Thyroid gland (tissue), 4 donors: ENCODE measurements around the gene BEAN1.

ENCODE experiments used
- POLR2A ChIP-seq, 2 donors: fragments of 450-650 bp; IDR thresholded peaks; one replicate each; pipeline ENCODE4 v1.6.1; 2017; ENCODE audit warnings: antibody characterized with exemption in 2 of 2, mild to moderate bottlenecking in 2 of 2, moderate library complexity in 1 of 2
- TF ChIP-seq, protein P1 (sequence below), 6 experiments: fragments of 200-600 bp in 3 of 6; fragments of 450-650 bp in 3 of 6; sonication (generic) in 3 of 6; IDR thresholded peaks; one replicate each; pipeline ENCODE4 v1.5.1; 2016 to 2019; ENCODE audit warnings: antibody characterized with exemption in 6 of 6, mild to moderate bottlenecking in 2 of 6, inconsistent platforms in 1 of 6, moderate library complexity in 1 of 6

DNA sequence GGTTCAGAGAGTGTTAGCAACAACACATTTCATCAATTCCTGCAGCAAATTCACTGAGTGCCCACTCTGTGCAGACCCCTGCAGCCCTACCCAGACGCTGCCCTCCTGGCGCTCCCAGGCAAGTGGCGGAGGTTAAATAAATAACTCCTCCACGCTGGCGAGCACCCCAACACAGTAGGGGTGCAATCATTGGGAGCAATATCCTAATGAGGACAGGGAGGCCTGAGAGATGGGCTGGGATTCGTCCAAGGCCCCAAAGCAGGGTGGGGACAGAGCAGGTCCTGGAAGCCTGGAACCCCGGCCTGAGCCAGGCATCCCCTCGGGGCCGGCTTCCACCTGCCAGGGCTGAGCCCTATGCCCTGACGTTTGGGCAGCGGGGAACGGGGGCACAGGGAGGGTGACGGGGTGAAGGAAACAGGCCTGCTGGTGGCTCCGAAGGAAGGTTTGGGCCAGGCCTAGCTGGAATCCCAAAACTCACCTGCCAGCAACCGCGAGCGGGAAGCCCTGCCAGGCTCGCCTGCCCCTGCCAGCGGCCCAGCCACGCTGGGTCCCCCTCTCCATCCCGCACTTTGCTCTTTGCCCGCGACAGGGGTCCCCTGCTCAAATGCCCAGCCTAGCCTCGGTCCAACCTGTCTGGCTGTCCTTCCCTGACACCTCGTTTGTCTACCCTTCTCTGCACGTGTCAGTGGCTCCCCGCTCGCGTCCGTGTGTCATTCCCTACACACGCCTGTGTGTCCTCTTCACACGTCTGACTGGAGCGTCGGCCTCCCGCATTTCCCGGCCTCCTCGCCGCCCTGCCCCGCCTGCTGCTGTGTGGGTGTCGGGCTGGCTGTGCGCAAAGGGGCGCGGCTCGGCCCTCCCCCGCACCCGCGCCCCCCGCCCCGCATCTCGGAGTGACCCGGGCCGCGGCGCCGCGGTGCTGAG lies 721 bp upstream of the BEAN1 start:
- TF ChIP-seq, protein P1, sequence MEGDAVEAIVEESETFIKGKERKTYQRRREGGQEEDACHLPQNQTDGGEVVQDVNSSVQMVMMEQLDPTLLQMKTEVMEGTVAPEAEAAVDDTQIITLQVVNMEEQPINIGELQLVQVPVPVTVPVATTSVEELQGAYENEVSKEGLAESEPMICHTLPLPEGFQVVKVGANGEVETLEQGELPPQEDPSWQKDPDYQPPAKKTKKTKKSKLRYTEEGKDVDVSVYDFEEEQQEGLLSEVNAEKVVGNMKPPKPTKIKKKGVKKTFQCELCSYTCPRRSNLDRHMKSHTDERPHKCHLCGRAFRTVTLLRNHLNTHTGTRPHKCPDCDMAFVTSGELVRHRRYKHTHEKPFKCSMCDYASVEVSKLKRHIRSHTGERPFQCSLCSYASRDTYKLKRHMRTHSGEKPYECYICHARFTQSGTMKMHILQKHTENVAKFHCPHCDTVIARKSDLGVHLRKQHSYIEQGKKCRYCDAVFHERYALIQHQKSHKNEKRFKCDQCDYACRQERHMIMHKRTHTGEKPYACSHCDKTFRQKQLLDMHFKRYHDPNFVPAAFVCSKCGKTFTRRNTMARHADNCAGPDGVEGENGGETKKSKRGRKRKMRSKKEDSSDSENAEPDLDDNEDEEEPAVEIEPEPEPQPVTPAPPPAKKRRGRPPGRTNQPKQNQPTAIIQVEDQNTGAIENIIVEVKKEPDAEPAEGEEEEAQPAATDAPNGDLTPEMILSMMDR (IDR thresholded peaks at IDR 0.05), result no peak
- no peak for TF ChIP-seq POLR2A (IDR thresholded peaks at IDR 0.05)
